Kidney epithelial cell (primary cell): Measurements from ENCODE around the gene CASTOR2. TPM values are rescaled to one million over a fixed set of nuclear protein-coding genes. Genes with fewer than 3 reads are reported as not detected.
"Not testable (repeated sequence)": the region's sequence is repeated elsewhere in the genome, so short reads cannot be mapped to it uniquely, and the experiment has no call there.

Source experiments
- DNase-seq: peaks from one replicate; pipeline ENCODE4 v3.0.0-alpha.2; 2010; ENCODE audit warnings: low read depth
- H3K27me3 ChIP-seq: 2 replicates; pipeline ENCODE4 v1.6.0; 2011; ENCODE audit warnings: low read length; ENCODE audit not compliant: control insufficient read depth, insufficient read depth
- H3K36me3 ChIP-seq: 2 replicates; pipeline ENCODE4 v1.5.1; 2011; ENCODE audit warnings: low read length; ENCODE audit not compliant: control insufficient read depth, insufficient read depth
- H3K4me3 ChIP-seq: 2 replicates; pipeline ENCODE4 v1.5.1; 2011; ENCODE audit warnings: low read depth, mild to moderate bottlenecking, control low read depth, low read length
- total RNA-seq: library from RNA; depleted of rRNA; stranded (reverse); fragments of >200 nt; gene quantifications from 2 replicates; pipeline ENCODE4 v1.2.3, GENCODE V29; 2015
- TF ChIP-seq, protein P1 (sequence below): IDR thresholded peaks from 2 replicates; pipeline ENCODE4 v1.5.1; 2011; ENCODE audit warnings: mild to moderate bottlenecking, moderate library complexity, low read length, control low read depth, inconsistent platforms; ENCODE audit not compliant: insufficient read depth, poor library complexity, severe bottlenecking

CASTOR2 gene
- total RNA-seq, 1 donor from 2014 or later, result 9.5 TPM

DNA sequence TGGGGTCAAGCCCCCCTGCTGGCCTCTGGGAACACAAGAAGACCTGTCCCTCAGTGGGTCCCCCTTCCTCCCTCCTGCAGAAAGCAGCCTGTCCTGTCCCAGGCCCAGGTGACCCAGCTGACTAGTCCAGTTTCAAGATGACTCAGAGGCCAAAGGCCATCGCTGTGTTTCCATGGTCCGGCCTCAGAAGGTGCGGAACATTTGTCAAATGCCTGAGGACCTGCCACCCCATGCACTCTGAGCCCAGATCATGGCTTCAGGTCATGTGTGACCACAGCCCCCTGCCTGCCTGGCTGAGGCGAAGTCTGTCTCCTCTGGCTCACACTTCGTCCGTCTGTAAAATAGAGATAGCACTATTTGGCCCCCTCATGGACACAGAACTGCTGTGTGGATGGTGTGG lies 2.4 kb downstream of the CASTOR2 start:
- not testable (repeated sequence) for H3K36me3 ChIP-seq, DNase-seq, H3K27me3 ChIP-seq, H3K4me3 ChIP-seq

DNA sequence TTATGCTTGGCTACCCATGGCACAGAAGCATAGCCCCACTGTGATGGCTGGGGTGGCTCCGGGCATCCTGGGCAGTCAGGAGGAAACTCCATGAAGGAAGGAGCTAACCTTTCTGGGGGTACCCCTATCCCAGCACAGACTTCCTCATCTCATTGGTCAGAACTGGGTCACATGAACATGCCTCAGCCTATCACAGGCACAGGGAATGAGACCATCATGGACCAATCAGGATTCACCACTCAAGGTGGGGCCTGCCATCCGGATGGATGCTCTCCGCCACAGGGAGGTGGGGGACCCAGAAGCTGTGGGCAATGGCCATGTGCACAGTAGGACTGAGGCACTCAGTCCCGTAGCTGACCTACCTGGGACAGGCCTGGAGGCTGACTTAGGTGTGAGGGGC lies 6.9 kb downstream of the CASTOR2 start:
- DNase-seq, H3K27me3 ChIP-seq, H3K36me3 ChIP-seq, H3K4me3 ChIP-seq: not testable (repeated sequence)

DNA sequence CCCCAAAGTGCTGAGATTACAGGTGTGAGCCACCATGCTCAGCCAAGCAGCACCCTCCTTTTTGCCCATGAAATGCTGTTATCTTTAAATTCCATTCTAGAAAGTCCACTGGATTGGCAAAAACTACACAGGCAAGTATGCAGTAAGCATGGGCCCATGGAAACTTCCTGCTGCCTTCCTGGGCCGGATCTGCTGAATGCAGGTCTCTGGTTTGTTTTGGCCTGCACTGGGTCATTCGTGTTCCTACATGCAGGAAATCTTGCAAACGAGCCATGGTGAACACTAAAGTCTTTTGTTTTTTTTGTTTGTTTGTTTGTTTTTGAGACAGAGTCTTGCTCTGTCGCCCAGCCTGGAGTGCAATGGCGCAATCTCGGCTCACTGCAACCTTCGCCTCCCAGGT lies 7.9 kb downstream of the CASTOR2 start:
- DNase-seq, H3K4me3 ChIP-seq, H3K36me3 ChIP-seq, H3K27me3 ChIP-seq: not testable (repeated sequence)

DNA sequence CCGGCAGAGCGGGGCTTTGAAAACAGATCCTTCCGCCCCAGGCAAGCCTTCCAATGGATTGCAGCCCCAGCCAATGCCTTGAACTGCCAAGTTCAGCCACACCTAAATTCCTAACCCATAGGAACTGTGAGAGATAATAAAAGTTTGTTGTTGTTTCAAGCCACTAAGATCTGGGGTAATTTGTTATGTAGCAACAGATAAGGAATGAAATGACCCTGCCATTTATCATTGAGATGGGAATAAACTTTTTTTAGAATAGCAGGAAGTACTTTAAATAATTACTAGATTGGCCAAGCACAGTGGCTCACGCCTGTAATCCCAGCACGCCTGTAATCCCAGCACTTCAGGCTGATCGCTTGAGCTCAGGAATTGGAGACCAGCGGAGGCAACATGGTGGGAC lies 11.5 kb downstream of the CASTOR2 start:
- DNase-seq, H3K27me3 ChIP-seq, H3K4me3 ChIP-seq, H3K36me3 ChIP-seq: not testable (repeated sequence)

DNA sequence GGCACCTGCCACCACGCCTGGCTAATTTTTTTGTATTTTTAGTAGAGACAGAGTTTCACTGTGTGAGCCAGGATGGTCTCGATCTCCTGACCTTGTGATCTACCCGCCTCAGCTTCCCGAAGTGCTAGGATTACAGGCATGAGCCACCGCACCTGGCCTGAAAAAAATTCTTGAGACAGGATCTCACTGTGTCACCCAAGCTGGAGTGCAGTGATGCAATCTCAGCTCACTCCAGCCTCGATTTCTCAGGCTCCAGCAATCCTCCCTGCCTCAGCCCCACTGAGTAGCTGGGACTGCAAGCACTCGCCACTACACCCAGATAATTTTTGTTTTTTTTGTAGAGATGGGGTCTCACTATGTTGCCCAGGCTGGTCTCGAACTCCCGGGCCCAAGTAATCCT lies 13.0 kb downstream of the CASTOR2 start:
- H3K27me3 ChIP-seq, H3K36me3 ChIP-seq, DNase-seq, H3K4me3 ChIP-seq: not testable (repeated sequence)

DNA sequence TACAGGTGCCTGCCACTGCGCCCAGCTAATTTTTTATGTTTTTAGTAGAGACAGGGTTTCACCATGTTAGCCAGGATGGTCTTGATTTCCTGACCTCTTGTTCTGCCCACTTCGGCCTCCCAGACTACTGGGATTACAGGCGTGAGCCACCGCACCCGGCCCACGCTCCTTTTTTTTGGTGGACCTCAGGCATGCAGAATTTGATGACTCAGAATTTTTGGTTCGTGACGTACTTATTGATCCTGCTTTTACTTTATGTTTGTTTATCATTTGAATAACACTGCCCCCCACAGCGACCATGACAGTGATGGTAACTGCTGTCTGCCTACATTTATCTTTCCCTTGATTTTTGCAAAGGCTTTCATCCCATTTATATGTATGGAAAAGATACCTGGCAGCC lies 23.9 kb downstream of the CASTOR2 start:
- not testable (repeated sequence) for H3K27me3 ChIP-seq, H3K4me3 ChIP-seq, DNase-seq, H3K36me3 ChIP-seq

DNA sequence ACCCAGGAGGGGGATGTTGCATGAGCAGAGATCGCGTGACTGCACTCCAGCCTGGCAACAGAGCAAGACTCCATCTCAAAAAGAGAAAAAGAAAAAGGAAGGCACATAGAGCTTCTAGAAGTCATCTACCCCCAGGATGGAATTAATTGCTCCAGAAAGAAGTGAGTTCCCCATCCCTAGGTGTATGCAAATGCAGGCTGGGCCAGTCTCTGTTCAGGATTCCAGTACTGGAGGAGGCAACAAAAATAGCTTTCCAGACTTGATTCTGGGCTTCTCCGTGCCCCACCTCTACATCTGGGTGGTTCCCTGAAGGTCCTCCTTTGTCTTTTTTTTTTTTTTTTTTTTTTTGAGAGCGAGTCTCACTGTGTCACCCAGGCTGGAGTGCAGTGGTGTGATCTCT lies 28.6 kb downstream of the CASTOR2 start:
- Histone ChIP-seq H3K27me3 (no peaks in the 10 kb centered on the region), H3K4me3 (no peak overlapping the region), H3K36me3 (no peaks in the 10 kb centered on the region)
- TF ChIP-seq, protein P1, sequence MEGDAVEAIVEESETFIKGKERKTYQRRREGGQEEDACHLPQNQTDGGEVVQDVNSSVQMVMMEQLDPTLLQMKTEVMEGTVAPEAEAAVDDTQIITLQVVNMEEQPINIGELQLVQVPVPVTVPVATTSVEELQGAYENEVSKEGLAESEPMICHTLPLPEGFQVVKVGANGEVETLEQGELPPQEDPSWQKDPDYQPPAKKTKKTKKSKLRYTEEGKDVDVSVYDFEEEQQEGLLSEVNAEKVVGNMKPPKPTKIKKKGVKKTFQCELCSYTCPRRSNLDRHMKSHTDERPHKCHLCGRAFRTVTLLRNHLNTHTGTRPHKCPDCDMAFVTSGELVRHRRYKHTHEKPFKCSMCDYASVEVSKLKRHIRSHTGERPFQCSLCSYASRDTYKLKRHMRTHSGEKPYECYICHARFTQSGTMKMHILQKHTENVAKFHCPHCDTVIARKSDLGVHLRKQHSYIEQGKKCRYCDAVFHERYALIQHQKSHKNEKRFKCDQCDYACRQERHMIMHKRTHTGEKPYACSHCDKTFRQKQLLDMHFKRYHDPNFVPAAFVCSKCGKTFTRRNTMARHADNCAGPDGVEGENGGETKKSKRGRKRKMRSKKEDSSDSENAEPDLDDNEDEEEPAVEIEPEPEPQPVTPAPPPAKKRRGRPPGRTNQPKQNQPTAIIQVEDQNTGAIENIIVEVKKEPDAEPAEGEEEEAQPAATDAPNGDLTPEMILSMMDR, result no peak
- DNase-seq, result no peak

DNA sequence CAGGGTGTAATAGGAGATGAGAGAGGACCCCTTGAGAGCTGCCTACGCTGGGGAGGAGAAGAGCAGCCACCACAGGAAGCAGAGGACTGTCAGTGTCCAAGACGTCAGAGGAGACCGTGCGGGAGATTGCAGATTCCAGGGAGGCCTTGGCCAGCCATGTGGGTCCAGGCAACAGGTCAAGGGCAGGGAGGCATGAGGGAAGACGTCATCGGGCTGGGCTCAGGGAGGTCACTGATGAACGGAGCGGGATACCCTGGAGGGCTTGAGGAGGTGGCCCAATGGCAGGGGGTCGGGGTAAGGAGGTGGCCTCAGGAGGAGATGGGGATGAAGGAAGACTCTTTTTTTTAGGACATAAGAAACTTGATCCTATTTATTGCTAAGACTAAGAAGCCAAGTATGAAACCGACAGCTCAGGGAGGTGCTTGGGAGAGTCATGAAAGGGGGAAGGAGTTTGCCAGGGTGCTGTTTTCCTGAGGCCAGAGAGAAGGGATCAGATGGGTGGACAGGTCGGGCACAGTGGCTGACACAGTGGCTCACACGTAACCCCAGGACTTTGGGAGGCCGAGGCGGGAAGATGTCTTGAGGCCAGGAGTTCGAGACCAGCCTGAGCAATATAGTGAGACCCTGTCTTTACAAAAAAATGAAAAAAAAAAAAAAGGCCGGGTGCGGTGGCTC lies 30.5 kb downstream of the CASTOR2 start:
- not testable (repeated sequence) for H3K4me3 ChIP-seq, H3K27me3 ChIP-seq

DNA sequence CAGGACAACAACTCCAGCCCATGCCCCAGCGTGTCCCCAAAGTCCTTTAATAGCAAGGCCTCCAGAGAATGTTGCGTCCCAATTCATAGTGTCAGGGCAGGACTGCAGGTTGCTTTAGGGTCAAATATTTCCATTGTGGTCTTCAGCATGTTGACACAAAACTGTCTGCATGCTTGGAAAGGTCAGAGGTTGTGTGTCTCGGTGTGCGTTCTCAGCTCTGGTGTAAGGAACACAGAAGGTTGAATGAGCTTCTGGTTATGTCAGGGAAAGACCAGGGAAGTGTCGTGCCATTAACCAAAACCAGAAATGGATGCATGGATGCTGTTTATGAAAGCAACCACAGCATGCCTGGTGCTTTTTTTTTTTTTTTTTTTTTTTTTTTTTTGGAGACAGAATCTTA lies 31.9 kb downstream of the CASTOR2 start:
- not testable (repeated sequence) for H3K36me3 ChIP-seq, DNase-seq, H3K27me3 ChIP-seq, H3K4me3 ChIP-seq

More for the DNA sequence above, 30.5 kb downstream of the CASTOR2 start:
- not testable (repeated sequence) for DNase-seq, H3K36me3 ChIP-seq

DNA sequence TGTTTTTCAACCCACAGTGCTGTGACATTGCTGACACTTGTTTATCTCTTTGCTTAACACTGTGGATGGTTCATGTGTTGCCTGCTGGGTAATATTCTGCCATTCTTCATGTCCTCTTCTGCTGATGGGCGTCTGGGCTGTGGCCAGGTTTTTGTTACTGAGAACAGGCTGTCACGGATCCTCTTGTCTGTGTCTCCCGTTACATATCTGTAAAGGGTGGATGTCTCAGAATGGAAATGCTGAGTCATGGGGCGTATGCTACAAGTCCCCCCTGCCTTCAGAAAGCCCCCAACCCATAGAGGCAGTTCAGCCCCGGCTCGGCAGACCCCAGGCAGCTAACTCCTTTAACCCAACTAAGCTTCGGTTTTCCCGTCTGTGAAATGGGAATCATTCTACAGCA lies 33.3 kb downstream of the CASTOR2 start:
- not testable (repeated sequence) for H3K36me3 ChIP-seq

DNA sequence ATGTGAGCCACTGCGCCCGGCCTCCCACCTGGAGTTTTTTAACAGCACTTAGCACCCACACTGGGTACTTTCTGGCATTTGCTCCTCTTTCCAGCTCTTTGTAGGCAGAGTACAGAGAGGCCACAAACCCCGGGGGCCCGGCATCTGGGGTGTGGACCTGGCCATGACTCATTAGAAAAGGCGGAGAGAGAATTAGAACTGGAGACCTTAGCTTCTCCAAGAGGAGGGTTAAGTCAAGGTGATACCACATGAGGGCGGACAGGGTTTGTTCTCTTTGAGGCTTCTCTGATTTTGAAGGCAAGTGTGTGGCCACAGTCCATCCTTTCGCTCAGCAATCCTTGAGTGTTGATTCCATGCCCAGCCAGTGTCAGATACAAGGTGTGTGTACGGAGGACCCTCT lies 36.9 kb downstream of the CASTOR2 start:
- not testable (repeated sequence) for H3K36me3 ChIP-seq, H3K4me3 ChIP-seq, H3K27me3 ChIP-seq, DNase-seq

More for the DNA sequence above, 33.3 kb downstream of the CASTOR2 start:
- DNase-seq, H3K27me3 ChIP-seq, H3K4me3 ChIP-seq: not testable (repeated sequence)
